HG03342 (cell line): ENCODE data around the gene BABAM2.

ENCODE experiments used
- ATAC-seq: cut with Tn5 transposase; IDR thresholded peaks from one replicate; pipeline ENCODE4 v1.9.1; 2021; ENCODE audit warnings: mild to moderate bottlenecking, moderate library complexity; ENCODE audit not compliant: unreplicated experiment

BABAM2 gene

GRCh38 chr2:28055325-28055970, 164.9 kb downstream of the BABAM2 start:
- ATAC-seq, result no peak

- no peak for ATAC-seq
These were observed 168.3 kb downstream of the BABAM2 start for GRCh38 chr2:28058791-28059190.

- ATAC-seq, result no peak
These were observed 172.3 kb downstream of the BABAM2 start for GRCh38 chr2:28062867-28063266.

- ATAC-seq, result no peak
These were observed 173.0 kb downstream of the BABAM2 start for GRCh38 chr2:28063492-28063962.

GRCh38 chr2:28067602-28068001, 177.1 kb downstream of the BABAM2 start:
- ATAC-seq, result no peak

- no peak for ATAC-seq
These were observed 177.6 kb downstream of the BABAM2 start for GRCh38 chr2:28068088-28068487.

GRCh38 chr2:28068527-28068926, 178.0 kb downstream of the BABAM2 start:
- ATAC-seq, result no peak

GRCh38 chr2:28071221-28071620, 180.7 kb downstream of the BABAM2 start:
- no peak for ATAC-seq

GRCh38 chr2:28074137-28074536, 183.6 kb downstream of the BABAM2 start:
- ATAC-seq, result no peak

GRCh38 chr2:28080911-28081310, 190.4 kb downstream of the BABAM2 start:
- no peak for ATAC-seq

GRCh38 chr2:28082131-28082530, 191.6 kb downstream of the BABAM2 start:
- ATAC-seq, result no peak

GRCh38 chr2:28083476-28083875, 192.9 kb downstream of the BABAM2 start:
- ATAC-seq, result no peak

GRCh38 chr2:28084564-28084963, 194.0 kb downstream of the BABAM2 start:
- no peak for ATAC-seq

GRCh38 chr2:28085201-28085600, 194.7 kb downstream of the BABAM2 start:
- ATAC-seq, result no peak

- no peak for ATAC-seq
These were observed 196.1 kb downstream of the BABAM2 start for GRCh38 chr2:28086611-28087010.

- ATAC-seq, result no peak
These were observed 198.4 kb downstream of the BABAM2 start for GRCh38 chr2:28088970-28089369.

GRCh38 chr2:28089486-28089885, 199.0 kb downstream of the BABAM2 start:
- ATAC-seq, result no peak

- ATAC-seq, result no peak
These were observed 202.8 kb downstream of the BABAM2 start for GRCh38 chr2:28093308-28093707.

- no peak for ATAC-seq
These were observed 203.2 kb downstream of the BABAM2 start for GRCh38 chr2:28093768-28094167.

- no peak for ATAC-seq
These were observed 204.2 kb downstream of the BABAM2 start for GRCh38 chr2:28094739-28095138.

GRCh38 chr2:28095622-28096021, 205.1 kb downstream of the BABAM2 start:
- no peak for ATAC-seq

GRCh38 chr2:28096421-28096820, 205.9 kb downstream of the BABAM2 start:
- no peak for ATAC-seq
